Hematopoietic multipotent progenitor cell treated with erythropoietin and hydrocortisone succinate and interleukin-3 and kit ligand, for 8 days (in vitro differentiated cells): Measurements from ENCODE around the gene SERF2.
"Not testable (repeated sequence)": the region's sequence is repeated elsewhere in the genome, so short reads cannot be mapped to it uniquely, and the experiment has no call there.

Experiments used
- DNase-seq: peaks from one replicate; pipeline ENCODE4 v3.0.0-alpha.2; 2015

SERF2 gene

DNA sequence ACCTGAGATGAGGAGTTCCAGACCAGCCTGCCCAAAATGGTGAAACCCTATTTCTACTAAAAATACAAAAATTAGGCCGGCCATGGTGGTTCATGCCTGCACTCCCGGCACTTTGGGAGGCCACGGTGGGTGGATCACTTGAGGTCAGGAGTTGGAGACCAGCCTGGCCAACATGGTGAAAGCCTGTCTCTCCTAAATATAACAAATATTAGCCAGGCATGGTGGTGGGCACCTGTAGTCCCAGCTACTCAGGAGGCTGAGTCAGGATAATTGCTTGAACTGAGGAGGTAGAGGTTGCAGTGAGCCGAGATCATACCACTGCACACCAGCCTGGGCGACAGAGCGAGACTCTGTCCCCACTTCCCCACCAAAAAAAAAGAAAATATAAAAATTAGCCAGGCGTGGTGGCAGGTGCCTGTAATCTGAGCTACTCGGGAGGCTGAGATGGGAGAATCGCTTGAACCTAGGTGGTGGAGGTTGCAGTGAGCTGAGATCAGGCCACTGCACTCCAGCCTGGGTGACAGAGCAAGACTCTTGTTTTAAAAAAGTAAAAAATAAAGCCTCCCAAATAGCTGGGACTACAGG is 38.7 kb downstream of the SERF2 start:
- DNase-seq = not testable (repeated sequence)

GRCh38 chr15:43831519-43832052 is 39.5 kb downstream of the SERF2 start:
- DNase-seq = not testable (repeated sequence)

GRCh38 chr15:43832485-43832884 is 40.4 kb downstream of the SERF2 start:
- DNase-seq = not testable (repeated sequence)

DNA sequence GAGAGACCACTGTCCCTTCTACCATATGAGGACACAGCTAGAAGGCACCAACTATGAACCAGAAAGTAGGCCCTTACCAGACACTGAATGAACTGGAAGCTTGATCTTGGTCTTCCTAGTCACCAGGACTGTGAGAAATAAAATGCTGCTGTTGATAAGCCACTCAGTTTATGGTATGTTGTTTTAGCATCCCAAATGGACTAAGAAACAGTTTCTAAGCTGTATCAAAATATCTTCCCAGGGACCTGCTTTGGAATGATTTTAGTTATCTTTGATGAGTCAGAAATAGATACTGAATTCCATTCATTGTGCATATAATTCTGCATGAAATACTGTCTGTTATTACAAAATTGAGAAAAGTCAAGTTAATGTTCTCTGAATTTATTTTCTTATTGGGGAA is 53.3 kb downstream of the SERF2 start:
- no peak for DNase-seq
